Mammary epithelial cell (primary cell): Measurements from ENCODE around the gene CYB5R2.

Source experiments
- EZH2 ChIP-seq: IDR thresholded peaks from 2 replicates; pipeline ENCODE4 v1.6.1; 2012; ENCODE audit warnings: low read length, inconsistent platforms, borderline replicate concordance
- TF ChIP-seq, protein P1 (sequence below), 2 donors: IDR thresholded peaks in 1 of 2; conservative IDR thresholded peaks in 1 of 2; 2 replicates each; pipeline ENCODE4 v1.5.1; 2011 to 2012; ENCODE audit warnings: inconsistent platforms in 2 of 2, low read length in 2 of 2, mild to moderate bottlenecking in 2 of 2, control low read depth in 1 of 2, low read depth in 1 of 2; ENCODE audit not compliant: insufficient read depth in 1 of 2; ENCODE audit errors: extremely low read depth in 1 of 2

DNA sequence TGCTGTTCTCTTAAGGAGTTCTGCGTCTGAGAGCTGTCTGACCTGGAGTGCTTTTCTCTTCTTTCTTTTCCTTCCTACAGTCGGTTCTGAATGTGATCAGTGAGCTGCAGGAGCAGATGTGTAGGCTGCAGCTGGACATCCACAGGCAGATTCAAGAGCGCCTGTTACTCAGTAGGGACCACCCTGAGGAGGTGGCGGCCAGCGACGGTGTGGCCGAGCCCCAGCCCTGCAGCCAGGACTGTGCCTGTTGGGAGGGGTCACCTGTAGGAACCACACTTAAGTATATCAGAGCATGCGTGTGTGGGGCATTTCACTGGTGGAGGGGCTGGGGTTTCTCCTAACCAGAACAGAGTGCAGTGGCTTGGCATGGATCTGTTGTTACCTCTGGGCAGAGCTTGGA lies 56.3 kb downstream of the CYB5R2 start:
- TF ChIP-seq, protein P1, sequence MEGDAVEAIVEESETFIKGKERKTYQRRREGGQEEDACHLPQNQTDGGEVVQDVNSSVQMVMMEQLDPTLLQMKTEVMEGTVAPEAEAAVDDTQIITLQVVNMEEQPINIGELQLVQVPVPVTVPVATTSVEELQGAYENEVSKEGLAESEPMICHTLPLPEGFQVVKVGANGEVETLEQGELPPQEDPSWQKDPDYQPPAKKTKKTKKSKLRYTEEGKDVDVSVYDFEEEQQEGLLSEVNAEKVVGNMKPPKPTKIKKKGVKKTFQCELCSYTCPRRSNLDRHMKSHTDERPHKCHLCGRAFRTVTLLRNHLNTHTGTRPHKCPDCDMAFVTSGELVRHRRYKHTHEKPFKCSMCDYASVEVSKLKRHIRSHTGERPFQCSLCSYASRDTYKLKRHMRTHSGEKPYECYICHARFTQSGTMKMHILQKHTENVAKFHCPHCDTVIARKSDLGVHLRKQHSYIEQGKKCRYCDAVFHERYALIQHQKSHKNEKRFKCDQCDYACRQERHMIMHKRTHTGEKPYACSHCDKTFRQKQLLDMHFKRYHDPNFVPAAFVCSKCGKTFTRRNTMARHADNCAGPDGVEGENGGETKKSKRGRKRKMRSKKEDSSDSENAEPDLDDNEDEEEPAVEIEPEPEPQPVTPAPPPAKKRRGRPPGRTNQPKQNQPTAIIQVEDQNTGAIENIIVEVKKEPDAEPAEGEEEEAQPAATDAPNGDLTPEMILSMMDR (conservative IDR thresholded peaks at IDR 0.05 in 1 of 2, IDR thresholded peaks at IDR 0.05 in 1 of 2; ENCODE audit: extremely low read depth in 1 of 2, insufficient read depth in 1 of 2, low read depth in 1 of 2, low read length in 2 of 2): no peak
- no peak for TF ChIP-seq EZH2
